Esophagus muscularis mucosa (tissue), 4 donors: Measurements from ENCODE around the gene TRHDE. TPM values are rescaled to one million over a fixed set of nuclear protein-coding genes. Genes with fewer than 3 reads are reported as not detected.

Experiments used
- DNase-seq: peaks from one replicate; pipeline ENCODE4 v3.0.0-alpha.2; 2017; ENCODE audit errors: extremely low spot score
- H3K27ac ChIP-seq, 4 donors: fragments of 200-600 bp; sonication (generic); replicated peaks in 1 of 4; 1 replicate in 3 of 4; 2 replicates in 1 of 4; pipeline ENCODE4 v1.5.1; 2016 to 2019; ENCODE audit warnings: mild to moderate bottlenecking in 1 of 4
- H3K27me3 ChIP-seq, 4 donors: fragments of 200-600 bp; sonication (generic); one replicate each; pipeline versions ENCODE4 v1.5.1 to v1.6.0; 2016 to 2019
- H3K36me3 ChIP-seq, 4 donors: fragments of 200-600 bp; sonication (generic); one replicate each; pipeline ENCODE4 v1.5.1; 2016 to 2019
- H3K4me1 ChIP-seq, 4 donors: fragments of 200-600 bp; sonication (generic); one replicate each; pipeline ENCODE4 v1.5.1; 2016 to 2019
- H3K4me3 ChIP-seq, 4 donors: fragments of 200-600 bp; sonication (generic); 1 replicate in 2 of 4; 2 replicates in 2 of 4; pipeline ENCODE4 v1.5.1; 2016 to 2019; ENCODE audit warnings: mild to moderate bottlenecking in 4 of 4, moderate library complexity in 1 of 4
- H3K9me3 ChIP-seq, 4 donors: fragments of 200-600 bp; sonication (generic); 1 replicate in 3 of 4; 2 replicates in 1 of 4; pipeline ENCODE4 v1.5.1; 2016 to 2019
- EP300 ChIP-seq: sonication (generic); formaldehyde crosslinking; IDR thresholded peaks from one replicate; pipeline ENCODE4 v1.6.1; 2017; ENCODE audit warnings: antibody characterized with exemption
- POLR2A ChIP-seq: fragments of 450-650 bp; IDR thresholded peaks from one replicate; pipeline ENCODE4 v1.6.1; 2017; ENCODE audit warnings: antibody characterized with exemption, moderate library complexity, mild to moderate bottlenecking, low read depth
- POLR2AphosphoS5 ChIP-seq, 2 donors: sonication (generic); formaldehyde crosslinking; IDR thresholded peaks; one replicate each; pipeline ENCODE4 v1.6.1; 2017; ENCODE audit warnings: antibody characterized with exemption in 2 of 2
- WGBS: methylation state at CpG from one replicate; pipeline ENCODE4 v1.1.5; 2018; 5-methylcytosine and 5-hydroxymethylcytosine counted together
- intact Hi-C: fragments of 100-400 bp; cut with DNase I; formaldehyde crosslinking; loops from one replicate; pipeline ENCODE4 v1.15.1; 2023
- total RNA-seq, 4 donors: library from RNA; depleted of rRNA; stranded (reverse); fragments of >200 nt; gene quantifications; one replicate each; pipeline versions ENCODE4 v1.1.0 to v1.2.1, GENCODE V29; 2016
- TF ChIP-seq, protein P1 (sequence below), 3 experiments: fragments of 200-600 bp in 2 of 3; fragments of 450-650 bp in 1 of 3; sonication (generic) in 2 of 3; IDR thresholded peaks; one replicate each; pipeline ENCODE4 v1.5.1; 2017 to 2019; ENCODE audit warnings: antibody characterized with exemption in 3 of 3, mild to moderate bottlenecking in 2 of 3, moderate library complexity in 1 of 3

TRHDE gene
- total RNA-seq, 4 donors from 2014 or later: 0.33 to 1.2 (median 0.74) TPM

DNA sequence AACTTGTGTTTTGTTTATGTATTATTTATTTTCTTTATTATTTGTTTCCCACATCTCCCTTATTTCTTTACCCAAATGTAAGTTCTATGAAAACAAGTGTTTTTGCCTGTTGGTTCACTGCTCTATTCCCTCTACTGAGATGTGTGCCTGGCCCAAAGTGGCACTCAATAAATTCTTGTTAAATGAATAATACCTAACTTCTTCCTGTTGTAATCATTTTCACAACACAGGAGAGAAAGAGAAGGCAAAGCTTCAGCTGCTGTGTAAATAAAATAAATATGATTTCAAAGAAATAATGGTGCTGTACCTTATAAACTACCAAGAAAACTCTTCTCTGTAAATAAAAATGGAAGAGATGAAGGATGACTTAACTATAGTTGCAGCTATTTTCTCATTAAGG is 116.2 kb downstream of the TRHDE start:
- DNase-seq: no peak
- Histone ChIP-seq H3K4me1 (no peaks in the 10 kb centered on the region), H3K9me3 (no peaks in the 10 kb centered on the region), H3K4me3 (no peak overlapping the region), H3K27me3 (no peaks in the 10 kb centered on the region), H3K36me3 (no peaks in the 10 kb centered on the region), H3K27ac (no peak overlapping the region)
- TF ChIP-seq POLR2AphosphoS5 (IDR thresholded peaks at IDR 0.05) (no peak), EP300 (no peak), POLR2A (no peak)
- intact Hi-C loops: no loop called here

DNA sequence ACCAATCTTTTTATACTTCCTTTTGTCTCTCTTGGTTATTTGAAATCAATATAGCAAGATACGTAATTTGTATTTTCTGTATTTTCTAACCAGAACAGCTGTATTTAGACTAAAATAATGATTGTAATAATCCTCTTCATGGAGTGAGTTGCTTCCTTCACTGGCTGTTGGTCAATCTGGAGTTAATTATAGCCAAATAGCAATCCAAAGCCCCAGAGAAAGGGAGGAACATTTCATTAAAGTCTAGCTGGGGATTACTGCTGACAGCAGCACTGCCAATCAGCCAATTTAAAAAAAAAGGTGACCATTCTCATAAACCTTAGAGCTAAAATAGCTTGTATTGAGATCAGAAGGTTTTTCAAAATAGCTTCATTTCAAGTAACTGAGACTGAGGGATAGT is 118.0 kb downstream of the TRHDE start:
- no peak for DNase-seq
- intact Hi-C loops: no loop called here
- TF ChIP-seq, protein P1, sequence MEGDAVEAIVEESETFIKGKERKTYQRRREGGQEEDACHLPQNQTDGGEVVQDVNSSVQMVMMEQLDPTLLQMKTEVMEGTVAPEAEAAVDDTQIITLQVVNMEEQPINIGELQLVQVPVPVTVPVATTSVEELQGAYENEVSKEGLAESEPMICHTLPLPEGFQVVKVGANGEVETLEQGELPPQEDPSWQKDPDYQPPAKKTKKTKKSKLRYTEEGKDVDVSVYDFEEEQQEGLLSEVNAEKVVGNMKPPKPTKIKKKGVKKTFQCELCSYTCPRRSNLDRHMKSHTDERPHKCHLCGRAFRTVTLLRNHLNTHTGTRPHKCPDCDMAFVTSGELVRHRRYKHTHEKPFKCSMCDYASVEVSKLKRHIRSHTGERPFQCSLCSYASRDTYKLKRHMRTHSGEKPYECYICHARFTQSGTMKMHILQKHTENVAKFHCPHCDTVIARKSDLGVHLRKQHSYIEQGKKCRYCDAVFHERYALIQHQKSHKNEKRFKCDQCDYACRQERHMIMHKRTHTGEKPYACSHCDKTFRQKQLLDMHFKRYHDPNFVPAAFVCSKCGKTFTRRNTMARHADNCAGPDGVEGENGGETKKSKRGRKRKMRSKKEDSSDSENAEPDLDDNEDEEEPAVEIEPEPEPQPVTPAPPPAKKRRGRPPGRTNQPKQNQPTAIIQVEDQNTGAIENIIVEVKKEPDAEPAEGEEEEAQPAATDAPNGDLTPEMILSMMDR (IDR thresholded peaks at IDR 0.05): no peak
- TF ChIP-seq EP300 (no peak), POLR2A (no peak), POLR2AphosphoS5 (IDR thresholded peaks at IDR 0.05) (no peak)
- H3K27me3 ChIP-seq: no peaks in the 10 kb centered on the region
- WGBS: 85% methylated on average over 1 of the region's 1 CpG
- H3K36me3 ChIP-seq: no peaks in the 10 kb centered on the region
- H3K4me1 ChIP-seq: no peaks in the 10 kb centered on the region
- H3K4me3 ChIP-seq: no peak overlapping the region
- H3K27ac ChIP-seq: no peak overlapping the region
- no peaks in the 10 kb centered on the region for H3K9me3 ChIP-seq

DNA sequence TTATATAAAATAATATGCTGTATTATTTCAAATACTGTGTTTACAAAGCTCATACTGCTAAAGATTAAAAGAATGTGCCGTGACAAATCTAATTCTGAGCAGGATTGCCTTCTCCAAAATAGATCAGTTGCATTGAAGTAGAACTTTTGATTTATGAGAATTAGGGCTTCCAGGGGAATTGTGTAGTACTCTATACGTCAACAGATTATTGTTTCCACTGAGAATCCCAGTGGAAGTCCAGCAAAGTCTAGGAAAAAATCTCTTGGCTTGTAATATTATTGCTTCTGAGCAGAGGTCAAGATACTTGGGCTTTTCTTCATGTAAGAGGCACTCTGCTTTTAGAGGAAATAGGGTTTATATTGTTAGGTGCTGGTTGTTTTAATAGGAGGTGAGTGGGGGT is 133.9 kb downstream of the TRHDE start:
- TF ChIP-seq EP300 (no peak), POLR2AphosphoS5 (IDR thresholded peaks at IDR 0.05) (no peak), POLR2A (no peak)
- no peak for DNase-seq
- Histone ChIP-seq H3K4me3 (no peak overlapping the region), H3K27ac (no peak overlapping the region), H3K27me3 (no peaks in the 10 kb centered on the region), H3K36me3 (no peaks in the 10 kb centered on the region), H3K9me3 (no peaks in the 10 kb centered on the region), H3K4me1 (peaks cover 0 to 18% (median 3%) of the 10 kb centered on the region in 4 donors)
- WGBS: 22% methylated on average over 2 of the region's 2 CpGs
- intact Hi-C loops: no loop called here

DNA sequence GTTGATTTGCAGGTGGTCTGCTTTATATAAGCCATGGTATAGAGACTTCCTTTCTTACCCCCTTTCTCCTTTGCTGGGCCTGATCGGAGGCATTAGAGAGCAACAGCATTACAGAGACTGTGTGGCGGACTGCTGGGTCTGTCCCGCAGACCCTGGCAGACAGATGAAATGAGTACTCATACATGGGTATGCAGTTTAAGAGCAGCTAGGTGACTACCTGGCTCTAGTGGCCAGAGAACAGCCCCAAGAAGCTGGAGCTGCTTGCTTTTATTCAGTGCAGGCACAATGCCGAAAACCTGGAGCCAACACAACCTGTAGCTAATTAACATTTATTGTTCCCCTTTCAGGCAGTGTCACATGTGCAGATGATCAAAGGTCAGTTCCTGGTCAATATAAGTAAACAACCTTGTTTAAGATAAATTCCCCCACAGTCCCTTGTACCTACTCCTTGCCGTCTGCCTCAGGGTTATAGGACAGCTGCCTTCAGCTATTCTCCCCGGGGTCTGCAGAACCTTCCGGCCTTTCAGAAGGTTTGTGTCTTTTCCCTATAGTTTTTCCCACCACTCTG is 160.0 kb downstream of the TRHDE start:
- no peak overlapping the region for H3K4me3 ChIP-seq
- intact Hi-C loops: no loop called here
- no peak for TF ChIP-seq EP300
- TF ChIP-seq POLR2A: no peak
- TF ChIP-seq, protein P1 (IDR thresholded peaks at IDR 0.05): no peak
- TF ChIP-seq POLR2AphosphoS5 (IDR thresholded peaks at IDR 0.05): no peak
- WGBS: 80% methylated on average over 7 of the region's 7 CpGs
- no peak overlapping the region for H3K27ac ChIP-seq
- no peaks in the 10 kb centered on the region for H3K9me3 ChIP-seq
- H3K4me1 ChIP-seq: no peaks in the 10 kb centered on the region
- H3K36me3 ChIP-seq: no peaks in the 10 kb centered on the region
- no peaks in the 10 kb centered on the region for H3K27me3 ChIP-seq
- no peak for DNase-seq

DNA sequence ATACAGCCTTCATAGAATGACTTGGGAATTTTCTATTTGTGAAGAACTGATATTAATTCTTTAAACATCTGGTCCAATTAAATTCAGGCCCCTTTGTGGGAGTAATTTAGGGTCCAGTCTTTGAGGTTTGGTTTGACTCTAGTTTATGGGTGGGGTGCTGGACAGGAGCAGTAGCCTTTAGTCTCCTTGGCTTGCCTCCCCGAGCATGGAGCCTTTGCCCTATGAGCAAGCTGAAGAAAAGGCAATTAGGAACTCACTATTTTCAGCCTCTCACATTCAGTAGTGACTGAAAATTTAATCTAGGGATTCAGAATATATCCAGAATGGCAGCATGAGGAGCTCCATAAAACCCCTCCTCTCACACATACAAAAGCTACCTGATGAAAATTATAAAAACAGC is 161.1 kb downstream of the TRHDE start:
- Histone ChIP-seq H3K4me3 (no peak overlapping the region), H3K27me3 (no peaks in the 10 kb centered on the region), H3K4me1 (no peaks in the 10 kb centered on the region), H3K9me3 (no peaks in the 10 kb centered on the region), H3K27ac (no peak overlapping the region), H3K36me3 (no peaks in the 10 kb centered on the region)
- DNase-seq: no peak
- intact Hi-C loops: no loop called here
- TF ChIP-seq EP300: no peak
- TF ChIP-seq POLR2A: no peak
- TF ChIP-seq, protein P1 (IDR thresholded peaks at IDR 0.05): no peak
- TF ChIP-seq POLR2AphosphoS5 (IDR thresholded peaks at IDR 0.05): no peak
- 93% methylated on average over 1 of the region's 1 CpG for WGBS

DNA sequence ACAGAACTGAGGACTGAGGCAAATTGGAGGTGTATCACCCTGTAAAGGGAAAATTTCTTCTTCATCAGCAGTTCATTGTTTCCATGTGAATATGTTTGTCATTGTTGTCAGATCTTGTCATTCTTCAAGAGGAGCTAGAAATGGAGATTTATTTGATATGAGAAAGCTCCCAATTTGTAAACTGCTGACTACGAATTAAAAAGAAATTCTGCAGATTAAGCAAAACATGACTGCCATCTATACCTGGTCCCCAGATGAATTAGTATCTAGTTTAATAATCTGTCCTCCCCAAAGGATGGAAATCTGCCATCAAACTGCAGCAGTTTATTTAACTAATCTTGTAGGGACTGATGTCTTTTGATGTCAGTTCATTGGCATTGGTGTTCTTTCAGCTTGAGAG is 162.8 kb downstream of the TRHDE start:
- 74% methylated on average over 1 of the region's 1 CpG for WGBS
- Histone ChIP-seq H3K4me1 (no peaks in the 10 kb centered on the region), H3K27ac (no peak overlapping the region), H3K27me3 (no peaks in the 10 kb centered on the region), H3K36me3 (no peaks in the 10 kb centered on the region), H3K4me3 (no peak overlapping the region), H3K9me3 (peaks cover 0 to 5% (median 0%) of the 10 kb centered on the region in 4 donors)
- no peak for DNase-seq
- TF ChIP-seq POLR2A (no peak), EP300 (no peak), POLR2AphosphoS5 (IDR thresholded peaks at IDR 0.05) (no peak)
- TF ChIP-seq, protein P1 (IDR thresholded peaks at IDR 0.05): no peak
- intact Hi-C loops: no loop called here
